ENCODE measurements around the gene TCF7L2.

The TCF7L2 gene

GRCh38 chr10:112949875-112950507 is at the start of gene TCF7L2:
Gene TCF7L2, plus strand, starts transcription at chr10:112950247. Its CDS starts 510 bp downstream, at chr10:112950757.
- Histone ChIP-seq H3K4me1 (ENCODE audit: control insufficient read depth in 1 of 2, insufficient read depth in 2 of 2, low read length in 2 of 2) (peaks cover 32 to 37% of the 10 kb centered on the region in 2 donors), H3K9ac (ENCODE audit: low read depth in 1 of 2, low read length in 2 of 2) (peak within 1 kb of the TSS; percentile 68 to 82), H3K27me3 (ENCODE audit: control insufficient read depth in 1 of 2, insufficient read depth in 2 of 2, low read length in 2 of 2) (no peaks in the 10 kb centered on the region)

GRCh38 chr10:112902730-112903129 is 47.3 kb upstream of the TCF7L2 start:
- H3K27me3 ChIP-seq (ENCODE audit: control insufficient read depth in 1 of 2, insufficient read depth in 2 of 2, low read length in 2 of 2), result no peaks in the 10 kb centered on the region
- H3K9ac ChIP-seq (ENCODE audit: low read depth in 1 of 2, low read length in 2 of 2), result no peak overlapping the region
- no peaks in the 10 kb centered on the region for H3K36me3 ChIP-seq (ENCODE audit: control insufficient read depth in 1 of 2, insufficient read depth in 2 of 2, low read length in 2 of 2)
- H3K9me3 ChIP-seq (ENCODE audit: control insufficient read depth in 1 of 2, low read length in 2 of 2), result no peaks in the 10 kb centered on the region
- no peak overlapping the region for H3K4me3 ChIP-seq (ENCODE audit: low read depth in 1 of 2, low read length in 2 of 2)
- peaks cover 7 to 16% of the 10 kb centered on the region in 2 donors for H3K4me1 ChIP-seq (ENCODE audit: control insufficient read depth in 1 of 2, insufficient read depth in 2 of 2, low read length in 2 of 2)
- no peak overlapping the region for H3K27ac ChIP-seq (ENCODE audit: low read depth, low read length)

More at GRCh38 chr10:112949875-112950507, at the start of gene TCF7L2:
- peak within 1 kb of the TSS; percentile 89 for H3K27ac ChIP-seq (ENCODE audit: low read depth, low read length)
- H3K4me3 ChIP-seq (ENCODE audit: low read depth in 1 of 2, low read length in 2 of 2), result peak within 1 kb of the TSS; percentile 85 to 93
- no peaks in the 10 kb centered on the region for H3K9me3 ChIP-seq (ENCODE audit: control insufficient read depth in 1 of 2, low read length in 2 of 2)
- no peaks in the 10 kb centered on the region for H3K36me3 ChIP-seq (ENCODE audit: control insufficient read depth in 1 of 2, insufficient read depth in 2 of 2, low read length in 2 of 2)

- Histone ChIP-seq H3K27ac (ENCODE audit: low read depth, low read length) (no peak overlapping the region), H3K4me1 (ENCODE audit: control insufficient read depth in 1 of 2, insufficient read depth in 2 of 2, low read length in 2 of 2) (peaks cover 0 to 16% of the 10 kb centered on the region in 2 donors), H3K9me3 (ENCODE audit: control insufficient read depth in 1 of 2, low read length in 2 of 2) (no peaks in the 10 kb centered on the region), H3K27me3 (ENCODE audit: control insufficient read depth in 1 of 2, insufficient read depth in 2 of 2, low read length in 2 of 2) (no peaks in the 10 kb centered on the region), H3K36me3 (ENCODE audit: control insufficient read depth in 1 of 2, insufficient read depth in 2 of 2, low read length in 2 of 2) (no peaks in the 10 kb centered on the region), H3K9ac (ENCODE audit: low read depth in 1 of 2, low read length in 2 of 2) (no peak overlapping the region), H3K4me3 (ENCODE audit: low read depth in 1 of 2, low read length in 2 of 2) (no peak overlapping the region)
Observed at GRCh38 chr10:112904000-112904399, 46.0 kb upstream of the TCF7L2 start.

GRCh38 chr10:112906945-112907344 is 43.1 kb upstream of the TCF7L2 start:
- no peaks in the 10 kb centered on the region for H3K9me3 ChIP-seq (ENCODE audit: control insufficient read depth in 1 of 2, low read length in 2 of 2)
- H3K9ac ChIP-seq (ENCODE audit: low read depth in 1 of 2, low read length in 2 of 2), result no peak overlapping the region
- H3K27ac ChIP-seq (ENCODE audit: low read depth, low read length), result no peak overlapping the region
- H3K4me1 ChIP-seq (ENCODE audit: control insufficient read depth in 1 of 2, insufficient read depth in 2 of 2, low read length in 2 of 2), result peaks cover 0 to 8% of the 10 kb centered on the region in 2 donors
- no peak overlapping the region for H3K4me3 ChIP-seq (ENCODE audit: low read depth in 1 of 2, low read length in 2 of 2)
- no peaks in the 10 kb centered on the region for H3K36me3 ChIP-seq (ENCODE audit: control insufficient read depth in 1 of 2, insufficient read depth in 2 of 2, low read length in 2 of 2)
- H3K27me3 ChIP-seq (ENCODE audit: control insufficient read depth in 1 of 2, insufficient read depth in 2 of 2, low read length in 2 of 2), result no peaks in the 10 kb centered on the region

- Histone ChIP-seq H3K9me3 (ENCODE audit: control insufficient read depth in 1 of 2, low read length in 2 of 2) (no peaks in the 10 kb centered on the region), H3K36me3 (ENCODE audit: control insufficient read depth in 1 of 2, insufficient read depth in 2 of 2, low read length in 2 of 2) (no peaks in the 10 kb centered on the region), H3K27me3 (ENCODE audit: control insufficient read depth in 1 of 2, insufficient read depth in 2 of 2, low read length in 2 of 2) (no peaks in the 10 kb centered on the region), H3K9ac (ENCODE audit: low read depth in 1 of 2, low read length in 2 of 2) (no peak overlapping the region), H3K4me1 (ENCODE audit: control insufficient read depth in 1 of 2, insufficient read depth in 2 of 2, low read length in 2 of 2) (peaks cover 0 to 13% of the 10 kb centered on the region in 2 donors), H3K4me3 (ENCODE audit: low read depth in 1 of 2, low read length in 2 of 2) (no peak overlapping the region), H3K27ac (ENCODE audit: low read depth, low read length) (no peak overlapping the region)
Observed at GRCh38 chr10:112907893-112908292, 42.2 kb upstream of the TCF7L2 start.

- H3K4me3 ChIP-seq (ENCODE audit: low read depth in 1 of 2, low read length in 2 of 2), result no peak overlapping the region
- H3K27ac ChIP-seq (ENCODE audit: low read depth, low read length), result no peak overlapping the region
- no peak overlapping the region for H3K9ac ChIP-seq (ENCODE audit: low read depth in 1 of 2, low read length in 2 of 2)
- no peaks in the 10 kb centered on the region for H3K36me3 ChIP-seq (ENCODE audit: control insufficient read depth in 1 of 2, insufficient read depth in 2 of 2, low read length in 2 of 2)
- H3K27me3 ChIP-seq (ENCODE audit: control insufficient read depth in 1 of 2, insufficient read depth in 2 of 2, low read length in 2 of 2), result no peaks in the 10 kb centered on the region
- H3K4me1 ChIP-seq (ENCODE audit: control insufficient read depth in 1 of 2, insufficient read depth in 2 of 2, low read length in 2 of 2), result peaks cover 7 to 26% of the 10 kb centered on the region in 2 donors
- no peaks in the 10 kb centered on the region for H3K9me3 ChIP-seq (ENCODE audit: control insufficient read depth in 1 of 2, low read length in 2 of 2)
Observed at GRCh38 chr10:112911206-112911605, 38.8 kb upstream of the TCF7L2 start.

- Histone ChIP-seq H3K27ac (ENCODE audit: low read depth, low read length) (no peak overlapping the region), H3K27me3 (ENCODE audit: control insufficient read depth in 1 of 2, insufficient read depth in 2 of 2, low read length in 2 of 2) (no peaks in the 10 kb centered on the region), H3K9me3 (ENCODE audit: control insufficient read depth in 1 of 2, low read length in 2 of 2) (no peaks in the 10 kb centered on the region), H3K36me3 (ENCODE audit: control insufficient read depth in 1 of 2, insufficient read depth in 2 of 2, low read length in 2 of 2) (no peaks in the 10 kb centered on the region), H3K9ac (ENCODE audit: low read depth in 1 of 2, low read length in 2 of 2) (no peak overlapping the region), H3K4me3 (ENCODE audit: low read depth in 1 of 2, low read length in 2 of 2) (no peak overlapping the region), H3K4me1 (ENCODE audit: control insufficient read depth in 1 of 2, insufficient read depth in 2 of 2, low read length in 2 of 2) (peaks cover 13 to 30% of the 10 kb centered on the region in 2 donors)
Observed at GRCh38 chr10:112912410-112912928, 37.6 kb upstream of the TCF7L2 start.

- no peaks in the 10 kb centered on the region for H3K36me3 ChIP-seq (ENCODE audit: control insufficient read depth in 1 of 2, insufficient read depth in 2 of 2, low read length in 2 of 2)
- H3K9ac ChIP-seq (ENCODE audit: low read depth in 1 of 2, low read length in 2 of 2), result no peak overlapping the region
- H3K27ac ChIP-seq (ENCODE audit: low read depth, low read length), result no peak overlapping the region
- no peaks in the 10 kb centered on the region for H3K27me3 ChIP-seq (ENCODE audit: control insufficient read depth in 1 of 2, insufficient read depth in 2 of 2, low read length in 2 of 2)
- H3K4me3 ChIP-seq (ENCODE audit: low read depth in 1 of 2, low read length in 2 of 2), result no peak overlapping the region
- no peaks in the 10 kb centered on the region for H3K9me3 ChIP-seq (ENCODE audit: control insufficient read depth in 1 of 2, low read length in 2 of 2)
- H3K4me1 ChIP-seq (ENCODE audit: control insufficient read depth in 1 of 2, insufficient read depth in 2 of 2, low read length in 2 of 2), result peaks cover 13 to 30% of the 10 kb centered on the region in 2 donors
Observed at GRCh38 chr10:112913255-112913654, 36.8 kb upstream of the TCF7L2 start.

- no peak overlapping the region for H3K9ac ChIP-seq (ENCODE audit: low read depth in 1 of 2, low read length in 2 of 2)
Observed at GRCh38 chr10:112913661-112914287, 36.3 kb upstream of the TCF7L2 start.

GRCh38 chr10:112914288-112914952 is 35.6 kb upstream of the TCF7L2 start:
- Histone ChIP-seq H3K27ac (ENCODE audit: low read depth, low read length) (no peak overlapping the region), H3K27me3 (ENCODE audit: control insufficient read depth in 1 of 2, insufficient read depth in 2 of 2, low read length in 2 of 2) (no peaks in the 10 kb centered on the region), H3K4me1 (ENCODE audit: control insufficient read depth in 1 of 2, insufficient read depth in 2 of 2, low read length in 2 of 2) (peaks cover 13 to 30% of the 10 kb centered on the region in 2 donors), H3K9me3 (ENCODE audit: control insufficient read depth in 1 of 2, low read length in 2 of 2) (no peaks in the 10 kb centered on the region), H3K36me3 (ENCODE audit: control insufficient read depth in 1 of 2, insufficient read depth in 2 of 2, low read length in 2 of 2) (no peaks in the 10 kb centered on the region), H3K9ac (ENCODE audit: low read depth in 1 of 2, low read length in 2 of 2) (no peak overlapping the region), H3K4me3 (ENCODE audit: low read depth in 1 of 2, low read length in 2 of 2) (no peak overlapping the region)

More at GRCh38 chr10:112913661-112914287, 36.3 kb upstream of the TCF7L2 start:
- no peaks in the 10 kb centered on the region for H3K27me3 ChIP-seq (ENCODE audit: control insufficient read depth in 1 of 2, insufficient read depth in 2 of 2, low read length in 2 of 2)
- H3K4me3 ChIP-seq (ENCODE audit: low read depth in 1 of 2, low read length in 2 of 2), result no peak overlapping the region
- H3K9me3 ChIP-seq (ENCODE audit: control insufficient read depth in 1 of 2, low read length in 2 of 2), result no peaks in the 10 kb centered on the region
- peaks cover 13 to 30% of the 10 kb centered on the region in 2 donors for H3K4me1 ChIP-seq (ENCODE audit: control insufficient read depth in 1 of 2, insufficient read depth in 2 of 2, low read length in 2 of 2)
- H3K36me3 ChIP-seq (ENCODE audit: control insufficient read depth in 1 of 2, insufficient read depth in 2 of 2, low read length in 2 of 2), result no peaks in the 10 kb centered on the region
- H3K27ac ChIP-seq (ENCODE audit: low read depth, low read length), result no peak overlapping the region
